Measurements from ENCODE around the gene FIGNL2.
"Not testable (repeated sequence)": the region's sequence is repeated elsewhere in the genome, so short reads cannot be mapped to it uniquely, and the experiment has no call there.

The FIGNL2 gene

GRCh38 chr12:51819736-51820525 lies 28.6 kb downstream of the FIGNL2 start:
- no peak for DNase-seq (ENCODE audit: low read depth in 1 of 2, low spot score in 1 of 2)

DNA sequence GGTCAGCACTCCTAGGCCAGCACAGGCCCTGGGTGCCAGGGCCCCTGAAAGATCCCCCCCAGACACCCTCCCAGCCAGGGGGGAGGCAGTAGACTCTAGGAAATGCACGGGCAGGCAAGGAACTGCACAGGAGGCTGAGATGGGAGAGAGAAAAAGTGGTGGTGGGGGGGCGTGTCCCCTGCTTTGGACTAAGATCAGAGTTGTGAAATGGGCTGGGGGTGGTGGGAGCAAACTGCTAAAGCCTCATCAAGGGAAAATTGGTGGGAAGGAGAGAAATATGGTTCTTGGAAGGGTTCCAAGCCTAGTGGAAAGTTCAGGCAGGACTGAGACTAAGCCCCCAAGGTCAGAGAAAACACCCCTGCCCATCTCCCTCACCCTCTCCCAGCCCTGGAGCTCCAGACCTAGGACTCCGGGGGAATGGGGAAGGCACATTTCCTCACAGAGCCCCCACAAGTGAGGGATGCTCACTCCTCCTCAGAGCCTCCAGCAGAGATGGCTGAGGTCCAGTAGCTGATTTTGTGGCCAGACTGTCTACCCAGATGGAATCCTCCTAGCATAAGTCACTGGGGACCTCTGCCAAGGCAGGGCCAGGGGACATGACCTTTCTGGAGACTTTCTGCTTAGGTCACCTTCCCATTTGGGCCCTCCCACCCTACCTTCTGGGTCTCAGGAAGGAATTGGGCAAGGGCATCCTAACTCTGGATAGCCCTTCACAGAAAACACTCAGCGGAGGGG lies 29.8 kb downstream of the FIGNL2 start:
- no peak for DNase-seq (ENCODE audit: low read depth in 1 of 2, low spot score in 1 of 2)

GRCh38 chr12:51818086-51818485 lies 30.4 kb downstream of the FIGNL2 start:
- DNase-seq (ENCODE audit: low read depth in 1 of 2, low spot score in 1 of 2): no peak

DNA sequence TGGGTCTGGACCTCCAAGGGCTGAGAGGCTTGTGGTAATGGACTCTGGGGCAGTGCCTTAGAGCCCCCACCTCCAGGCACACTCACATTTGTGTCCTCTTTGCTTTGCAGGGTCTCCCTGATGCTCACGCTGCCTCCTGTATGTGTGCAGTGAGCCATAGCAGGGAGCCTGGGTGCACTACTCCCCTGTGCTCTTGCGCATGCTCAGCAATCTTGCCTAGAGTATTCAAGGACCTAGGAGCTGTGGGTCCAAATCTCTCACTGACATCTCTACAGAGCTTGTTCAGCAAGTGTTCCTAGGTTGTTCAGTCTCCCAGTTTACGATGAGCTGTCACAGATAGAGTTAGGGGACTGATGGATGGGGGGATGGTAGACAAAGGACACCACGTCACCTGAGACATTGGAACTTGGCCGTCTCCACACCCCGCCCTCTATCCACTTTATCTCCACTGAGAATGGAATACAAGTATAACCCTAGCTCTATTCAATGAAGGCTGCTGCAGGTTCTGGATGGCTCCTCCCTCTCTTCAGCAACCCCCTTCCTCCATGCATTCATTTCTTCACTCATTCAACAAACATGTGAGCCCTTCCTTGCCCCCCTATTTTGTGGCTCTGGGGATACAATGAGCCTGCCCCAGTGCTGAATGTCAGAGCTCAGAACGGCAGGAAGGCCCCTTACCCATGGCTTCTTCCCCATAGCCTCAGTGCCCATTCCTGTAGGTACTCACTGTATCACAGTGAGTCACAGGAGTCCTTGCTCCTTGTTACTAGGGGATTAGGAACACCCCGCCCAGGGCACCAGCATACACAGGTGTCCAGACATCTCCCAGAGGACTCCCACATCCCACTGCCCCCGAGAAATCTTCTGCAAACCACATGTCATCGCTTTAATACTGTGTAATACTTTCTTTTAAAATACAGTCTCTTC lies 31.2 kb downstream of the FIGNL2 start:
- DNase-seq (ENCODE audit: low read depth in 1 of 2, low spot score in 1 of 2): no peak

DNA sequence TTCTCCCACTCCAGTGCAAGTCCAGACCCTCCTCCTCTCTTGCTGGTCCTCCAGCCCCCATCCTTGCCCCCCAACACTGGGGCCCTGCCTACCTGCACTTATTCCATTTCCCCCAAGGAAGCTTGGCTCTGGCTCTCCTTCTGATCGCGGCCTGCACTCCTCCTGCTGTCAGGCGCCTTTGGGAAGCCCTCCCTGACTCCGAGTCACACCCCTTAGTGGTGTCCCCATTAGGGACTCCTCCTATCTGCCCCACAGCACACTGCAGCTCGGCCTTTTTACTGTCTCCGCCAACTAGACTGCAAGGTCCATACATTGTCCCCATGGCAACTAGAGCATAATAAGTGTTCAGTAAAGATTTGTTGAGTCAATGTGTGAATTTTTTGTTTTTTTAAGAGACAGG lies 32.9 kb downstream of the FIGNL2 start:
- DNase-seq (ENCODE audit: low read depth in 1 of 2, low spot score in 1 of 2): no peak

DNA sequence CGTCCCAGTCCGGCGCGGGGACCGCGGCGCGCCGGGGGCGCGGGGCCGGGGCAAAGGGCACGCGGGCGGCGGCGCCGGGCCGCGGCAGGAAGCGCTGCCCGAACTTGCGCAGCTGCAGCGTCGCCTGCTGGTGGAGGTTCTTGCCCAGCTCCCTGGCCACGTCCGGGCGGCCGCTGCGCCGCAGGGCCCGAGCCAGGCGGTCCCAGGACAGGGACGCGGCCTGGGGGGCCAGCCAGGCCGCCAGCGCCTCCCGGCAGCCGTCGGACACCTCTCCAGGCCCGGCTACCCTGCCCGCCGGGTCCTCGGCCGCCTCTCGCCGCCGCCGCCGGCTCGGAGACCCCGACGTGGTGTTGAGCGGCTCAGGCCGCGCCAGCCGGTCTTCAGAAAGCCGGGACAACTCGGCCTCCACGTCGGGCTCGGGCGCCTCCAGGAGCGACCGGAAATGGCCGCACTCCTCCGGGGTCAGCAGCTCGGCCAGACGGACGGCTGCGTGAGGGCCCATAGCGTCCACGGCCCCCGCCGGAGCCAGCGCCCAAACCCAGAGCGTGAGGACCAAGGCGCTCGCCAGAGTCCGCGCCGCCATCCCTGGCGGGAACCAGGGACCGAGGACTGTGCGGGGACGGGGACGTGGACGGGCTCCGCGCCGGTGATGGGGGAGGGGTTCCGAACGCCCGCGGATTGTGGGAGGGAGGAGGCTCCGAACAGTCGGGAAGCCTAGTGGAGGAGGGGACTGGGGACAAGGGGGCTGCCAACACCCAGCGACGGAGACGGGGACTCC lies 34.0 kb downstream of the FIGNL2 start:
- peak; percentile 35 to 51 for DNase-seq (ENCODE audit: low read depth in 1 of 2, low spot score in 1 of 2)

DNA sequence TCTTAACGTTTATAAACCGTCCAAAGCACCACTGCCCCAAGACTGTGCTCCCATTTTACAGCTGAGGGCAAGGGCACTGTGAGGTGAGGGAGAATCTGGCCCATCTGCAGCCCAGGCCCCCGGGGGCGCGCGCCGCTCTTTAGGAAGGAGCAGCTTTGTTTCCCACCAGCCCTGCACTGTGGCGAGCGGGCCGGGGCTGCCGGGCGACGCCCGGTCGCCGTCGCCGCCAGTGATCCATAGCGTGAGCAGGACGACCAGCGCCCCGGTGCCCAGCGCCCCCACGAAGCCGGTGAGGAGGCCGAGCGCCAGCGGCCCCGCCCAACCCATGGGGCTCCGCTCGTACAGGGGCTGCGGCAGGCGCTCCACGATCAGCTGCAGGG lies 34.6 kb downstream of the FIGNL2 start:
- no peak for DNase-seq (ENCODE audit: low read depth in 1 of 2, low spot score in 1 of 2)

DNA sequence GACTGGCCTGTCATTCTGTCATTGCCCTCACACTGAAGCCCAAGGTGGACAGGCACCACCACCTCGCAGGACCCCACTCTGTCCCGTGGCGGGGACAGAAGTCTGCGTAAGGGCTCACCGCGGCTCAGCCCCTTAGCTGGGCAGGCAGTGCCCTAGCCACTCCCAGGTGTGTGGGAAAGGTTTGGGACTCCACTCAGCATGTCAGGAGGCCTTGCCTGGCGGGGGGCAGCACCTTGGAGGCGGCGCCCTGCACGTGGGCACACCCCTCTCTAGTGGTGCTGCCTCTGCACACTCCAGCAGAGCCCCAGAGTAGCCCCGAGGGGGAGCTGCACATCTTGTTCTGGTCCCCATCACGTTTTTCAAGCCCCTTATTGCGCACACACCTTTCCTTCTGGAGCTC lies 35.6 kb downstream of the FIGNL2 start:
- DNase-seq (ENCODE audit: low read depth in 1 of 2, low spot score in 1 of 2): no peak

DNA sequence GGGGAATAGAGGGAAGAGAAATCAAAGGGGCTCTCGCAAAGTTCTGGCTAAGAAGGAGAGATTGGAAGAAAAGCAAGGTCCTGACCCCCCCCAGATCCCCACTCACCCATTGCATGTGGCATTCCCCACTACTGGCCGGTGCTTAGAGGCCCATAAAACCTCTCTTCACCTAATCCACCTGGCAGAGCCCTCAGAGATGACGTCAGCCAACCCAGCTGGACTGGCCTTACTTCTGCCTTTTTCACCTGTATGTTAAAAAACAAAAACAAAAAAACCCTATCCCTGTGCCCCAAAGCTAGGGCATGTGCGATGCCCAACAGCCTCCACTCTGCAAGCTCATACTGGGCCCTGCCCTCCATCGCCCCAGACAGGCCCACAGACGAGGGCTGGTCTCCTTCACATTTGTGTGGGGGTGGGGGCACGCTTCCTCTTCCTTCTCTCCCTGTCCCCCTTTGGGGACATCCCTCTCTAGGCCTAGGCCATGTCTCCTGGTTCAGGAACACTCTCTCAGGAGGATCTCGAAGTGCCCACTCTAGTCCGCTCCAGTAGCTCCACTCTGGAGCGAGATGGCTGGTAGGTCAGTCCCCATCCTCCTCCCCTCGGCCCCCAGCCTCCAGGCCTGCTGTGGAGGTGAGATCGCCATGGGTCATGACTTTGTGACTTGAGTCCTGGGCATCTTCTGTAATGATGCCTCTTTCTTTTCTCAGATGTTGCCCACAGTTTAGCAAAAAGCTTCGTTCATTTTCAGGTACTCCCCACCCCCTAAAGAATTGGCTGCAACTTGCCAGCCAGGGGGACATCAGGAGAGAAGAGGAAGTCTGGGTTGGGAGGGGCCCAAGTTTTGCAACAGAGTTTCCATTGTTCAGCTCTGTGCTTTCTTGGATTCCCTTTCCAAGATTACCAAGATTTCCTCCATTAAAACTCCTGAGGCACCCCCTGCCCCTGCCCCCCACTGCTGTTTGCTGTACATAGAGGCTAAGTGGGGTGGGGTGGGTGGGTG lies 37.0 kb downstream of the FIGNL2 start:
- no peak for DNase-seq (ENCODE audit: low read depth in 1 of 2, low spot score in 1 of 2)

DNA sequence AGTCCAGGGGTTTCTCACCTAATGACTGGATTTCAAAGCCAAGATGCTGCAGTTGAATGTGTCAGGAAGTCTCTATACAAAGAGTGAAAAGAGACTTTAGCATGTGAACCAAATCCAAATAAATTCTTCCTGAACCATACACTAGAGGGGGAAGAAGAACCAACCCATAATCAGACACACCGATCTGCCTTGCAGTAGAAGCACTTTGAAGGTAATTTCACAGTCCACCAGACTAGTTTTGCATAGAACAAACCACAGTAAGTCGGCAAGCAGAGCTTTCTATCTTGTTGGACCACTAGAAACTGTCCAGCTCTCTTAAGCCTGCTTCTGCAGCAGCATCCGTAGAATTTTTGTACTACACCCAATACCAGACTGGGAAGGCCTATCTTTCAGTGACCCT lies 39.3 kb downstream of the FIGNL2 start:
- DNase-seq (ENCODE audit: low read depth in 1 of 2, low spot score in 1 of 2): no peak

GRCh38 chr12:51806896-51807295 lies 41.6 kb downstream of the FIGNL2 start:
- DNase-seq (ENCODE audit: low read depth in 1 of 2, low spot score in 1 of 2): no peak

GRCh38 chr12:51801027-51801426 lies 47.5 kb downstream of the FIGNL2 start:
- DNase-seq (ENCODE audit: low read depth in 1 of 2, low spot score in 1 of 2): no peak

GRCh38 chr12:51798501-51798900 lies 50.0 kb downstream of the FIGNL2 start:
- no peak for DNase-seq (ENCODE audit: low read depth in 1 of 2, low spot score in 1 of 2)

DNA sequence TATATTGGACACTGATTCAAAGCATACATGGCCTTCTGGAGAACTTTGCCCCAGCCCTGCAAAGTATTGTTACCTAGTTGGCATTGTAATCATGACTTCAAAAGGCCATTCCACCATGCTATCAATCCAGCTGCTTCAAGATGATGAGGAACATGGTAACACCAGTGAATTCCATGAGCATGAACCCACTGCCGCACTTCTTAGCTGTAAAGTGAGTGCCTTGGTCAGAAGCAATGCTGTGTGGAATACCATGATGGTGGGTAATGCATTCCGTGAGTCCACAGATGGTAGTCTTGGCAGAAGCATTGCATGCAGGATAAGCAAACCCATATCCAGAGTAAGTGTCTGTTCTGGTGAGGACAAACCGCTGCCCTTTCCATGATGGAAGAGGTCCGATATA lies 50.5 kb downstream of the FIGNL2 start:
- not testable (repeated sequence) for DNase-seq (ENCODE audit: low read depth in 1 of 2, low spot score in 1 of 2)

DNA sequence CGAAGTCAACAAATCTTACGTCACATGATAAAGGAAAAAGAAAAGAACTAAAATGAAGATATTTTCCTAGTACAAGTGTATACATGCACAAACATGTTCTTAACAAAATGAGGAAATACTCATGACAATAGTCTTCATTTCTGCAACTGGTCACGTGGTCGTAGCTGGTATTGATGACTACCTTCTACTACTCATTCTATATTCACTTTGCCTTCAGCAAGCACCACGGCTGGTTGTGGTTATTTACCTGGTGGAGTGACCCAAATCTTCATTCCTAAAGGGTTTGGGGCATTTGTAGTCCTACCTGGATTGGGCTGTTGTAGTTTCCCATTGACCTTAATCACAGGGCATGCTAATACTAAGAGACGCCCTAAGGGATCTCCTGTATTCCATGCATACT lies 51.2 kb downstream of the FIGNL2 start:
- DNase-seq (ENCODE audit: low read depth in 1 of 2, low spot score in 1 of 2): no peak

GRCh38 chr12:51793201-51793600 lies 55.3 kb downstream of the FIGNL2 start:
- no peak for DNase-seq (ENCODE audit: low read depth in 1 of 2, low spot score in 1 of 2)

GRCh38 chr12:51792417-51792816 lies 56.1 kb downstream of the FIGNL2 start:
- no peak for DNase-seq (ENCODE audit: low read depth in 1 of 2, low spot score in 1 of 2)

GRCh38 chr12:51788876-51789275 lies 59.6 kb downstream of the FIGNL2 start:
- no peak for DNase-seq (ENCODE audit: low read depth in 1 of 2, low spot score in 1 of 2)

- no peak for DNase-seq (ENCODE audit: low read depth in 1 of 2, low spot score in 1 of 2)
Measured at GRCh38 chr12:51785906-51786305, 62.6 kb downstream of the FIGNL2 start.

- DNase-seq (ENCODE audit: low read depth in 1 of 2, low spot score in 1 of 2): no peak
Measured at GRCh38 chr12:51784688-51785087, 63.8 kb downstream of the FIGNL2 start.
